ENCODE measurements around the gene CRIP1. TPM values are rescaled to one million over a fixed set of nuclear protein-coding genes. Genes with fewer than 3 reads are reported as not detected.

The CRIP1 gene
- polyA plus RNA-seq, 1 experiment = 0.90 TPM

- TF ChIP-seq CTCF (IDR thresholded peaks at IDR 0.05; ENCODE audit: insufficient read depth, low read depth, low read length) = no peak
- DNase-seq (ENCODE audit: low read depth) = no peak
- ChIA-PET POLR2A (no interaction called here), CTCF (interaction anchor here (0.6 kb wide), 1 partner anchor 308 kb away, joined by 4 read pairs; no protein-coding TSS in a partner anchor)
- no peak overlapping the region for H3K4me3 ChIP-seq (ENCODE audit: low read depth, low read length)
- H3K27me3 ChIP-seq (ENCODE audit: control insufficient read depth, insufficient read depth, low read length) = no peaks in the 10 kb centered on the region
- no peaks in the 10 kb centered on the region; the same call in none of the 2 replicates for H3K36me3 ChIP-seq (ENCODE audit: control insufficient read depth, insufficient read depth, low read length)
Observed at GRCh38 chr14:105497671-105498429, 11.2 kb downstream of the CRIP1 start.

GRCh38 chr14:105498430-105499255 lies 12.0 kb downstream of the CRIP1 start:
- no peak for TF ChIP-seq CTCF (IDR thresholded peaks at IDR 0.05; ENCODE audit: insufficient read depth, low read depth, low read length)
- no peaks in the 10 kb centered on the region; the same call in 1 of the 2 replicates for H3K36me3 ChIP-seq (ENCODE audit: control insufficient read depth, insufficient read depth, low read length)
- no peaks in the 10 kb centered on the region for H3K27me3 ChIP-seq (ENCODE audit: control insufficient read depth, insufficient read depth, low read length)
- no peak overlapping the region for H3K4me3 ChIP-seq (ENCODE audit: low read depth, low read length)
- ChIA-PET CTCF (interaction anchor here (0.6 kb wide), 1 partner anchor 309 kb away, joined by 4 read pairs; no protein-coding TSS in a partner anchor), POLR2A (no interaction called here)
- no peak for DNase-seq (ENCODE audit: low read depth)

- H3K36me3 ChIP-seq (ENCODE audit: control insufficient read depth, insufficient read depth, low read length) = no peaks in the 10 kb centered on the region; the same call in 1 of the 2 replicates
- no peak overlapping the region for H3K4me3 ChIP-seq (ENCODE audit: low read depth, low read length)
- no peaks in the 10 kb centered on the region for H3K27me3 ChIP-seq (ENCODE audit: control insufficient read depth, insufficient read depth, low read length)
- ChIA-PET POLR2A (no interaction called here), CTCF (no interaction called here)
- no peak for DNase-seq (ENCODE audit: low read depth)
- TF ChIP-seq CTCF (IDR thresholded peaks at IDR 0.05; ENCODE audit: insufficient read depth, low read depth, low read length) = no peak
Observed at GRCh38 chr14:105499256-105500035, 12.8 kb downstream of the CRIP1 start.

- H3K27me3 ChIP-seq (ENCODE audit: control insufficient read depth, insufficient read depth, low read length) = no peaks in the 10 kb centered on the region
- CTCF ChIA-PET = no interaction called here
- H3K4me3 ChIP-seq (ENCODE audit: low read depth, low read length) = no peak overlapping the region
- no peaks in the 10 kb centered on the region; the same call in 1 of the 2 replicates for H3K36me3 ChIP-seq (ENCODE audit: control insufficient read depth, insufficient read depth, low read length)
- no peak for DNase-seq (ENCODE audit: low read depth)
- POLR2A ChIA-PET = no interaction called here
- no peak for TF ChIP-seq CTCF (IDR thresholded peaks at IDR 0.05; ENCODE audit: insufficient read depth, low read depth, low read length)
Observed at GRCh38 chr14:105500036-105500725, 13.5 kb downstream of the CRIP1 start.

Data from BJ (cell line).